GM12878 (cell line): ENCODE results near the gene PSMD13. TPM values are rescaled to one million over a fixed set of nuclear protein-coding genes. Genes with fewer than 3 reads are reported as not detected.

Source experiments
- ATAC-seq: fragments of 200-7000 bp; cut with Tn5 transposase; 3 replicates; pipeline ENCODE4 v1.9.1; 2020; ENCODE audit warnings: mild to moderate bottlenecking, moderate library complexity
- BruUV-seq: library from RNA; stranded (reverse); fragments of 400-500 nt; replicated peaks from 2 replicates; lab custom pipeline; 2021; lab: Mats Ljungman, UMichigan
- CTCF ChIA-PET: fragments of 300-600 bp; sonication (Branson Sonifier 250); formaldehyde crosslinking; extraction: SDS; loops from one replicate; lab custom pipeline; 2021; ENCODE audit warnings: inconsistent platforms; lab: Yijun Ruan, JAX
- POLR2A ChIA-PET: fragments of 350-600 bp; formaldehyde crosslinking; extraction: SDS; loops from one replicate; lab custom pipeline; 2021; ENCODE audit warnings: inconsistent platforms; lab: Charles Lee
- RAD21 ChIA-PET: fragments of 300-600 bp; sonication (Branson Sonifier 250); formaldehyde crosslinking; loops from one replicate; lab custom pipeline; 2023; ENCODE audit warnings: antibody characterized with exemption; ENCODE audit not compliant: unreplicated experiment; lab: Charles Lee
- SMC1A ChIA-PET: fragments of 300-600 bp; sonication (Branson Sonifier 250); formaldehyde crosslinking; loops from one replicate; lab custom pipeline; 2023; ENCODE audit not compliant: unreplicated experiment, uncharacterized antibody; lab: Charles Lee
- DNase-seq: peaks from one replicate; pipeline ENCODE4 v3.0.0-alpha.2; 2011; ENCODE audit warnings: low read depth, low spot score
- FAIRE-seq: peaks from 3 replicates; lab custom pipeline; 2011; peaks lifted over from hg19 to GRCh38; lab: Jason Lieb, UNC
- H2AFZ ChIP-seq: 2 replicates; pipeline ENCODE4 v1.6.0; 2011; ENCODE audit warnings: low read depth, low read length, control low read depth; ENCODE audit not compliant: control insufficient read depth
- H3K27ac ChIP-seq: 2 replicates; pipeline ENCODE4 v1.5.1; 2011; ENCODE audit warnings: control low read depth; ENCODE audit not compliant: control insufficient read depth, insufficient read depth
- H3K27me3 ChIP-seq, 2 experiments: replicated peaks in 1 of 2; 2 replicates each; pipeline versions ENCODE4 v1.6.0 to v1.6.1; 2011; ENCODE audit warnings: low read length in 1 of 2; ENCODE audit not compliant: control insufficient read depth in 2 of 2, insufficient read depth in 2 of 2
- H3K36me3 ChIP-seq, 2 experiments: 2 replicates each; pipeline ENCODE4 v1.5.1; 2011; ENCODE audit warnings: low read length in 1 of 2; ENCODE audit not compliant: control insufficient read depth in 2 of 2, insufficient read depth in 2 of 2
- H3K4me1 ChIP-seq: 2 replicates; pipeline ENCODE4 v1.6.1; 2011; ENCODE audit warnings: mild to moderate bottlenecking, low read length, moderate library complexity, mixed read lengths; ENCODE audit not compliant: control insufficient read depth, insufficient read depth
- H3K4me2 ChIP-seq: 2 replicates; pipeline ENCODE4 v1.6.0; 2011; ENCODE audit warnings: control low read depth; ENCODE audit not compliant: control insufficient read depth, insufficient read depth
- H3K4me3 ChIP-seq: fragments of 200-600 bp; sonication (generic); 2 replicates; pipeline ENCODE4 v1.5.1; 2016
- H3K79me2 ChIP-seq: 2 replicates; pipeline ENCODE4 v1.6.0; 2011; ENCODE audit warnings: low read length; ENCODE audit not compliant: control insufficient read depth, insufficient read depth
- H3K9ac ChIP-seq: 2 replicates; pipeline ENCODE4 v1.8.0; 2011; ENCODE audit warnings: low read length, control low read depth, mixed read lengths; ENCODE audit not compliant: control insufficient read depth, insufficient read depth
- H3K9me3 ChIP-seq: replicated peaks from 3 replicates; pipeline ENCODE4 v1.5.1; 2011; ENCODE audit warnings: mild to moderate bottlenecking, low read length; ENCODE audit not compliant: control insufficient read depth, insufficient read depth
- H4K20me1 ChIP-seq: 2 replicates; pipeline ENCODE4 v1.6.0; 2011; ENCODE audit not compliant: control insufficient read depth, insufficient read depth
- BCL3 ChIP-seq: IDR thresholded peaks from 2 replicates; pipeline ENCODE4 v1.6.1; 2011; ENCODE audit warnings: borderline replicate concordance, low read depth, mild to moderate bottlenecking, moderate library complexity, low read length; ENCODE audit not compliant: insufficient read depth, poor library complexity, severe bottlenecking
- BMI1 ChIP-seq: fragments of 450-650 bp; IDR thresholded peaks from 2 replicates; pipeline ENCODE4 v1.6.1; 2016; ENCODE audit warnings: mild to moderate bottlenecking, moderate library complexity, borderline replicate concordance
- PBX3 ChIP-seq: IDR thresholded peaks from 2 replicates; pipeline ENCODE4 v1.6.1; 2011; ENCODE audit warnings: mild to moderate bottlenecking, low read depth, low read length, moderate library complexity; ENCODE audit not compliant: insufficient replicate concordance
- PML ChIP-seq: IDR thresholded peaks from 2 replicates; pipeline ENCODE4 v1.6.1; 2012; ENCODE audit warnings: low read length, inconsistent platforms
- RAD21 ChIP-seq: IDR thresholded peaks from 2 replicates; pipeline ENCODE4 v1.6.1; 2011; ENCODE audit warnings: mild to moderate bottlenecking, low read depth, low read length, moderate library complexity; ENCODE audit not compliant: insufficient read depth
- SMAD5 ChIP-seq: IDR thresholded peaks from 2 replicates; pipeline ENCODE4 v1.6.1; 2016; ENCODE audit warnings: antibody characterized with exemption, low read depth
- SMC3 ChIP-seq: IDR thresholded peaks from 2 replicates; pipeline ENCODE4 v1.6.1; 2011; ENCODE audit warnings: low read length, improper control_type of control experiment, borderline replicate concordance
- TCF3 ChIP-seq: IDR thresholded peaks from 2 replicates; pipeline ENCODE4 v1.6.1; 2012; ENCODE audit warnings: low read depth, mild to moderate bottlenecking, low read length, borderline replicate concordance; ENCODE audit not compliant: insufficient read depth
- ZNF687 ChIP-seq: fragments of 450-650 bp; IDR thresholded peaks from 2 replicates; pipeline ENCODE4 v1.6.1; 2017; ENCODE audit warnings: mild to moderate bottlenecking, moderate library complexity
- WGBS: methylation state at CpG from one replicate; pipeline ENCODE4 v1.1.6; 2016; ENCODE audit warnings: low lambda C conversion rate; ENCODE audit not compliant: insufficient replicate concordance, insufficient coverage; ENCODE audit errors: missing lambda C conversion rate; 5-methylcytosine and 5-hydroxymethylcytosine counted together
- in situ Hi-C: fragments of 300-500 bp; cut with MboI; formaldehyde crosslinking; loops from 9 replicates; pipeline ENCODE4 v1.14.3; 2018; ENCODE audit warnings: mixed read lengths
- intact Hi-C: fragments of 100-400 bp; cut with micrococcal nuclease; formaldehyde crosslinking; loops from one replicate; pipeline ENCODE4 v1.14.2; 2022; ENCODE audit not compliant: unreplicated experiment
- polyA plus RNA-seq, 11 experiments: library from polyadenylated mRNA; depleted of rRNA in 4 of 11; unstranded in 6 of 11; stranded (reverse) in 5 of 11; fragments of >200 nt; fragmentation: Nextera tagmentation in 4 of 11; fragmentation: Illumina TruSeq in 1 of 11; extraction: Ambion mirVana in 4 of 11; extraction: Trizol in 1 of 11; gene quantifications; 1 replicate in 1 of 11; 2 replicates in 10 of 11; pipeline versions ENCODE4 v1.2.1 to v1.2.3, GENCODE V29; 2011 to 2016; ENCODE audit warnings: inconsistent platforms in 2 of 11, missing spikeins in 2 of 11, low read depth in 1 of 11
- total RNA-seq, 4 experiments: library from RNA; depleted of rRNA in 3 of 4; stranded (reverse); fragments of >200 nt in 3 of 4; fragmentation: Illumina TruSeq in 1 of 4; extraction: Trizol in 1 of 4; gene quantifications; 2 replicates each; pipeline versions ENCODE4 v1.2.1 to v1.2.3, GENCODE V29; 2013 to 2021
- TF ChIP-seq, protein P1 (sequence below), 3 experiments: IDR thresholded peaks in 2 of 3; conservative IDR thresholded peaks in 1 of 3; 2 replicates each; pipeline ENCODE4 v1.5.1; 2011; ENCODE audit warnings: low read depth in 3 of 3, low read length in 3 of 3, mild to moderate bottlenecking in 3 of 3, control low read depth in 2 of 3, moderate library complexity in 2 of 3, inconsistent platforms in 1 of 3, mixed read lengths in 1 of 3; ENCODE audit not compliant: control insufficient read depth in 2 of 3, insufficient read depth in 1 of 3; ENCODE audit errors: extremely low read depth in 1 of 3

PSMD13 gene
- total and polyA plus RNA-seq, 10 of the 15 experiments (the other 5 are each of a cell fraction or from before 2014, with no cell fraction given) = 141 to 303 (median 177) TPM

- Histone ChIP-seq H3K27me3 (no peaks in the 10 kb centered on the region), H3K4me3 (no peak overlapping the region), H3K27ac (no peak overlapping the region), H4K20me1 (no peaks in the 10 kb centered on the region), H3K36me3 (peaks cover 0 to 4% of the 10 kb centered on the region in 2 experiments; a peak in 1 of 4 replicates), H3K4me1 (peaks cover 13% of the 10 kb centered on the region)
- FAIRE-seq = no peak
- ChIA-PET POLR2A (interaction anchor here (0.5 to 1.3 kb wide), 5 partner anchors 8 to 518 kb away, joined by 3 read pairs; no protein-coding TSS in a partner anchor), RAD21 (interaction anchor here (0.7 to 1.3 kb wide), 3 partner anchors 9 to 48 kb away, joined by 3 to 4 read pairs (median 3); no protein-coding TSS in a partner anchor), SMC1A (interaction anchor here (1.0 kb wide), 2 partner anchors 9 to 105 kb away, joined by 3 to 4 read pairs; no protein-coding TSS in a partner anchor)
- intact Hi-C loops = no loop called here
- TF ChIP-seq PBX3 (peak; percentile 62), SMAD5 (no peak), PML (no peak), TCF3 (peak; percentile 75; the same call in 1 of the 2 replicates), SMC3 (peak; percentile 24; the same call in 1 of the 2 replicates), BMI1 (no peak), ZNF687 (no peak), BCL3 (peak; percentile 99), RAD21 (peak; percentile 45)
- TF ChIP-seq, protein P1, sequence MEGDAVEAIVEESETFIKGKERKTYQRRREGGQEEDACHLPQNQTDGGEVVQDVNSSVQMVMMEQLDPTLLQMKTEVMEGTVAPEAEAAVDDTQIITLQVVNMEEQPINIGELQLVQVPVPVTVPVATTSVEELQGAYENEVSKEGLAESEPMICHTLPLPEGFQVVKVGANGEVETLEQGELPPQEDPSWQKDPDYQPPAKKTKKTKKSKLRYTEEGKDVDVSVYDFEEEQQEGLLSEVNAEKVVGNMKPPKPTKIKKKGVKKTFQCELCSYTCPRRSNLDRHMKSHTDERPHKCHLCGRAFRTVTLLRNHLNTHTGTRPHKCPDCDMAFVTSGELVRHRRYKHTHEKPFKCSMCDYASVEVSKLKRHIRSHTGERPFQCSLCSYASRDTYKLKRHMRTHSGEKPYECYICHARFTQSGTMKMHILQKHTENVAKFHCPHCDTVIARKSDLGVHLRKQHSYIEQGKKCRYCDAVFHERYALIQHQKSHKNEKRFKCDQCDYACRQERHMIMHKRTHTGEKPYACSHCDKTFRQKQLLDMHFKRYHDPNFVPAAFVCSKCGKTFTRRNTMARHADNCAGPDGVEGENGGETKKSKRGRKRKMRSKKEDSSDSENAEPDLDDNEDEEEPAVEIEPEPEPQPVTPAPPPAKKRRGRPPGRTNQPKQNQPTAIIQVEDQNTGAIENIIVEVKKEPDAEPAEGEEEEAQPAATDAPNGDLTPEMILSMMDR (IDR thresholded peaks at IDR 0.05 in 2 of 3, conservative IDR thresholded peaks at IDR 0.05 in 1 of 3; ENCODE audit: control insufficient read depth in 2 of 3, extremely low read depth in 1 of 3, insufficient read depth in 1 of 3, low read depth in 3 of 3, low read length in 3 of 3) = peak; percentile 34 to 44 (median 37); a peak in 5 of 6 replicates
- TF ChIP-seq, all 136 proteins: peak for 6
- no peak for DNase-seq
- in situ Hi-C loops = no loop called here
- no peak overlapping the region for H3K9ac ChIP-seq
- WGBS = 51% methylated on average over 15 of the region's 15 CpGs
- H3K4me2 ChIP-seq = peak overlapping the region; percentile 54; the same call in 1 of the 2 replicates
- no TSS peak for BruUV-seq
- H3K9me3 ChIP-seq = peaks cover 2% of the 10 kb centered on the region; the same call in 2 of the 3 replicates
- CTCF ChIA-PET = interaction anchor here (0.6 to 3.6 kb wide), 9 partner anchors 7 to 281 kb away, joined by 3 to 25 read pairs (median 5); partner anchors contain the start of genes BET1L, PSMD13, RIC8A and SIRT3
- H3K79me2 ChIP-seq = no peaks in the 10 kb centered on the region
- no peak overlapping the region for H2AFZ ChIP-seq
- peak; percentile 65; the same call in 2 of the 3 replicates for ATAC-seq
Observed at GRCh38 chr11:257766-258493, 21.2 kb downstream of the PSMD13 start.
